ENCODE measurements around the gene COL4A1. TPM values are rescaled to one million over a fixed set of nuclear protein-coding genes. Genes with fewer than 3 reads are reported as not detected.
A peak's percentile ranks its signal among the peaks of the same experiment; 100 is the strongest.

Gene COL4A1
- total RNA-seq, 2 donors from 2014 or later, result 80.4 to 253 TPM

DNA sequence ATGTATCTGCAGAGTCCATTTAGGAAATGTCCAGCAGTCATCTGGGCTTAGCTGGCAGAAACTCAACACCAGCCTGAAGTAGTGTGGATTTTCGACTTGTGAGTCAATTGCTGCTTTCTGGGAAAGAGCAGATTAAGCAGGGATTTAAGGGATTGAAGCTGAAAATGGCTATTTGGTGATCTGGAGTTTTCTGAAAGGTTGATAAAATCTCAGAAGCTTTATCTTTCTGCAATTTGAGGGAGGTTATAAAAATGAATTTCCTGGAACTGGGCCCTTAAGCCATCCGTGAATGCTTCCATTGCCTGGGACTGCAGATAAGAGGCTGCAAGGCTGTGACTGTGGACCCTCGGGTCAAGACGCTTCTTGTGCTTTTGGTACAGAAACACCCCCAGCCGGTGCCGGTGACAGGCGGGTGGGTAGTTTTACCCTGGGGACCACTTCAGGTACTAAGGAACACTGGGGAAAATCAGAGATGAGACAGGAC is 61.5 kb downstream of the COL4A1 start:
- Histone ChIP-seq H3K27me3 (no peaks in the 10 kb centered on the region), H3K9me3 (no peaks in the 10 kb centered on the region), H3K4me1 (peaks cover 12% of the 10 kb centered on the region), H3K4me3 (no peak overlapping the region), H3K36me3 (replicated peaks in 1 of 2; ENCODE audit: insufficient read depth in 1 of 2, low read depth in 2 of 2) (no peaks in the 10 kb centered on the region), H3K27ac (no peak overlapping the region)
- no peak for TF ChIP-seq CTCF (IDR thresholded peaks at IDR 0.05)
- TF ChIP-seq POLR2A (IDR thresholded peaks at IDR 0.05), result no peak
- no peak for DNase-seq
- intact Hi-C loops (cut with DNase I), result no loop called here
- 77% methylated on average over 7 of the region's 7 CpGs for WGBS, 2 donors
- no peak for ATAC-seq

DNA sequence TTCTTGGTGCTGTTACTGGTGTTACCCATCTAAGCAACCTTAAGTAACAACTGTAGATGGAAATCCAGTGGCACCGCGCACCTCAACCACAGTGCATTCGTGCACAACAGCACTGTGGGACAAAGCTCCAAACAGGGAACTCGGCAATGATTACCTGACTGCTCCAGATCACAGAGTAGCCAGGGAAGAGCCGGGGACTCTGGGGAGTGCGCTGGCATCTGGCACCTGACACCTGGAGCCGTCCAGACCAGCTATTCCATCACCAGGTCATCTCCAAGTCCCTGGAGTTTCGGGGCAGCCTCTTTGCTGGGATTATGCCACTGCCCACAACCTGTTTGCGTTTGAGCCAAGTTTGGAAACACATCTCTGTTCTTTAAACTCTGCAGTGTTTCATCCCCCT is 62.0 kb downstream of the COL4A1 start:
- H3K9me3 ChIP-seq, result no peaks in the 10 kb centered on the region
- WGBS, 2 donors, result 72 to 75% methylated on average over 9 of the region's 9 CpGs
- H3K4me1 ChIP-seq, result peaks cover 12% of the 10 kb centered on the region
- TF ChIP-seq CTCF (IDR thresholded peaks at IDR 0.05), result no peak
- TF ChIP-seq POLR2A (IDR thresholded peaks at IDR 0.05), result no peak
- no peak overlapping the region for H3K27ac ChIP-seq
- no peak overlapping the region for H3K4me3 ChIP-seq
- no peaks in the 10 kb centered on the region for H3K36me3 ChIP-seq (replicated peaks in 1 of 2; ENCODE audit: insufficient read depth in 1 of 2, low read depth in 2 of 2)
- H3K27me3 ChIP-seq, result no peaks in the 10 kb centered on the region
- DNase-seq, result no peak
- ATAC-seq, result no peak
- intact Hi-C loops (cut with DNase I), result no loop called here

DNA sequence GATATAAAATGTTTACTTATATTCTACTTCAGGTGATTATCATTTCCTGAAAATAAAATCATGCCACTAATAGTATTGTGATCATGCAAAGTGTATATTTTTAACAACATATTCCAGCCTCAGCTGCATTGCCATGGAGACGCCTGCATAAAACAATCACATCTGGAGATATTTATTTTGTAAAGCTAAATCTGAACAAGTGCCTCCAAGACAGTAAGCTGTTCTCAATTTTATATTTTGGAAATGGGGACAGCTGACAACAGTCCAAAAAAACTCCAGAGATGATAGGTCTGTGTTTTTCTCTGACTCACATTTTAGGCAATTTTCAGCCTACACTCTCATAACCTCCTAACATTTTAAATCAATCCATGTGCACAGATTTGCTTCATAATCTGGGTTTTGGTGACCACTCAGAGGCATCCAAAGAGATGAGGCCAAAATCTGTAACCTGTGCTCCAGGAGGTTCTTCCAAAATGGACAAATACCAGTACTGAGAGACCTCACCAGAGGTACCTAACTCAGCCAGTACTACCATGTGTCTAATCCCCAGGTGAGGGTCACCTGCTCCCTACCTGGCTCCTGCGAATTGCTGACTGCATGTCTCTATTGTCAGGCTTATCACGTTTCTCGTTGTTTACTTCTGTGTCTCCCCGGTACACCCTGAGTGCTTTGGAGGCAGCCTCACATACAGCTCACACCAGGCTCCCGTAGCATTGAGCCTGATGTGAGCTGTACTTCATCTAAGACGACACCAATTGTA is 62.7 kb downstream of the COL4A1 start:
- H3K27ac ChIP-seq, result no peak overlapping the region
- no peaks in the 10 kb centered on the region for H3K9me3 ChIP-seq
- H3K4me1 ChIP-seq, result peaks cover 14% of the 10 kb centered on the region
- H3K36me3 ChIP-seq (replicated peaks in 1 of 2; ENCODE audit: insufficient read depth in 1 of 2, low read depth in 2 of 2), result no peaks in the 10 kb centered on the region
- ATAC-seq, result peak; percentile 7
- no peak overlapping the region for H3K4me3 ChIP-seq
- WGBS, 2 donors, result 47 to 58% methylated on average over 7 of the region's 7 CpGs
- no peaks in the 10 kb centered on the region for H3K27me3 ChIP-seq
- TF ChIP-seq POLR2A (IDR thresholded peaks at IDR 0.05), result no peak
- no peak for TF ChIP-seq CTCF (IDR thresholded peaks at IDR 0.05)
- DNase-seq, result no peak
- intact Hi-C loops (cut with DNase I), result no loop called here

DNA sequence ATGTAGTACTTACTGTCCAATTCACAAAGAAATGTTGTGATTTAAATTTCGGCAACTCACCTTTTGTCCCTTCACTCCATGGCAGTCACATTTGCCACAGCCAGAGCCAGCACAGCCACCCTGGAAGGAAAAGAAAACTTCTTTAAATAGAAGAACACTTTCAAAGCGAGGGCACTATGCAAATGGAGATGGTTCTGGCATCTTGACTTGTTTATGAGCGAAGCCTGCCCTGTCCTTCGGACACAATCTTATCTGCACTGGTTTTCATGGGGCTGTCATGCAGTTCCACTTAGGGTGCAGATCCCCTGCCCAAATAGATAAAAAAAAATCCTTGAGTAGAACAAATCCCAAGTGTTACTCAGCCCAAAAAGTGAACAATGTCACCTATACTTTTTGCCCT is 64.3 kb downstream of the COL4A1 start:
- H3K4me1 ChIP-seq, result peaks cover 24% of the 10 kb centered on the region

More for the DNA sequence above, 64.3 kb downstream of the COL4A1 start:
- H3K27me3 ChIP-seq, result no peaks in the 10 kb centered on the region
- H3K9me3 ChIP-seq, result no peaks in the 10 kb centered on the region
- DNase-seq (no peak), ATAC-seq (no peak)
- H3K36me3 ChIP-seq (replicated peaks in 1 of 2; ENCODE audit: insufficient read depth in 1 of 2, low read depth in 2 of 2), result no peaks in the 10 kb centered on the region
- H3K4me3 ChIP-seq, result no peak overlapping the region
- TF ChIP-seq CTCF (IDR thresholded peaks at IDR 0.05), result no peak
- TF ChIP-seq POLR2A (IDR thresholded peaks at IDR 0.05), result no peak
- 75 to 78% methylated on average over 4 of the region's 4 CpGs for WGBS, 2 donors
- H3K27ac ChIP-seq, result no peak overlapping the region
- intact Hi-C loops (cut with DNase I), result no loop called here
